HG02759 (cell line): ENCODE measurements around the gene LYRM4.
"Not testable (repeated sequence)": the region's sequence is repeated elsewhere in the genome, so short reads cannot be mapped to it uniquely, and the experiment has no call there.

Experiments used
- ATAC-seq: cut with Tn5 transposase; IDR thresholded peaks from one replicate; pipeline ENCODE4 v1.9.1; 2021; ENCODE audit warnings: mild to moderate bottlenecking, moderate library complexity; ENCODE audit not compliant: unreplicated experiment

Gene LYRM4

GRCh38 chr6:5125152-5126006 lies 135.4 kb downstream of the LYRM4 start:
- ATAC-seq, result no peak

DNA sequence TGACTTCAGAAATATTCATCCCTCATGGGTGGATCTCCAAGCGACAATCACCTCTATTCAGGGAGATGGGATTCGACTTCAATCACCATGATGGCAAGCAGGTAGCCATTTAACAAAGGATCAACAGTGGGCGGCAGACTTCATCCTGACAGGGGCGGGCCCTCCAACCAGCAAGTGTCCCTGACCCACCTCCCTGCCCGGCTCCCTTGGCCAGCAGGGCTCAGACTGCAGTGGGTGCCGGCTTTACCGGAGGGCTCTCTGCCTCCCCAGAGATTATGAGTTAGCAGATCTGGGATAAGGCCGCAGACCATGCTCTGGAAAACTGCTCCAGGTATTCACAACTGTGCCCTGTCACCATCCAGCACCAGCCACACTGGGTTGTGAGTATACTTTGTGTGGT lies 136.2 kb downstream of the LYRM4 start:
- ATAC-seq, result no peak

GRCh38 chr6:5123296-5124143 lies 137.2 kb downstream of the LYRM4 start:
- ATAC-seq, result no peak

- ATAC-seq, result no peak
These were observed 138.1 kb downstream of the LYRM4 start for GRCh38 chr6:5122504-5123112.

DNA sequence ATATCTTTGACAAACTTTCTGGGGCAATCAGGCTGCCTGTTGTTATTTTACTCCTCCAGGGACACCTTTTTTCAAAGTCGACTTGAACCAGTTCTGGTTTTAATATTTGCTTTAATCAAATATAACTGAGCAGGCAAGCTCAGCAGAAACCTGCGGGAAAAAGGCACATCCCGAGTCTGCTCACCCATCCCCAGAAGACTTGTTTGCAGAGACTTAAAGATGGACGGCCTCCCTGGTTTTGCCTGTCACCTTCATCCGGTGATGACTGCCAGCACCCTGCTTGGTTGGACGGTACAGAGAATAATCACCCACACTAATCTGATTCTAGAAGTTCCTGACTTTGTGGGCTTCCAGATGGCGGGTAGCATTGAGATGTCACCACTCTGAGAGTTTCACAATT lies 138.8 kb downstream of the LYRM4 start:
- ATAC-seq, result no peak

DNA sequence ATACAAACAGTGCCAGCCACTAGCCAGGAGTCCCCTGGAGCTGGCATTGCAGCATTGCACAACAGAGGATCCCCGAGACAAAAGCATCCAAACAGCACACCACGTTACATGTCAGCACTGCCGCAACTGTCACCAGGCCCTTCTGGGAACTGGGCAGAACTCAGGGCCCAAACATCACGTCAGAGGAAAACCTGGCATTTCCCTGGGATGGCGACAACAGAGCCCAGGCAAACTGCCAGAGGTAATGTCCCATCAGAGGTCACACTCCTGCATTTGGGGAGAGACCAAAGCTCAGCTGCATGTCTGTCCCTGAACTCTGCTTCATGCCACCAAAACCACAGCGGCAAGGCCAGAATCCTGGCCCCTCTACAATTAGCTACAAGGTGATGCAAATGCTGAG lies 139.3 kb downstream of the LYRM4 start:
- ATAC-seq, result no peak

DNA sequence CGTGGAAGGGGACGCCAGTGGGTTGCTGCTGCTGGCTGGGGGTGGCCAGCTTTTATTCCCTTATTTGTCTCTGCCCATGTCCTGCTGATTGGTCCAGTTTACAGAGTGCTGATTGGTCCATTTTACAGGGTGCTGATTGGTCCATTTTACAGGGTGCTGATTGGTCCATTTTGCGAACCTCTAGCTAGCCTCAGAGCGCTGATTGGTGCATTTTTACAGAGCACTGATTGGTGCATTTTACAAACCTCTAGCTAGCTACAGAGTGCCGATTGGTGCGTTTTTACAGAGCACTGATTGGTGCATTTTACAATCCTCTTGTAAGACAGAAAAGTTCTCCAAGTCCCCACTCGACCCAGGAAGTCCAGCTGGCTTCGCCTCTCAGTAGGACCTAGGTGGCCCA lies 140.2 kb downstream of the LYRM4 start:
- ATAC-seq, result not testable (repeated sequence)

- ATAC-seq, result no peak
These were observed 140.7 kb downstream of the LYRM4 start for GRCh38 chr6:5120011-5120410.

GRCh38 chr6:5119090-5119951 lies 141.4 kb downstream of the LYRM4 start:
- no peak for ATAC-seq

DNA sequence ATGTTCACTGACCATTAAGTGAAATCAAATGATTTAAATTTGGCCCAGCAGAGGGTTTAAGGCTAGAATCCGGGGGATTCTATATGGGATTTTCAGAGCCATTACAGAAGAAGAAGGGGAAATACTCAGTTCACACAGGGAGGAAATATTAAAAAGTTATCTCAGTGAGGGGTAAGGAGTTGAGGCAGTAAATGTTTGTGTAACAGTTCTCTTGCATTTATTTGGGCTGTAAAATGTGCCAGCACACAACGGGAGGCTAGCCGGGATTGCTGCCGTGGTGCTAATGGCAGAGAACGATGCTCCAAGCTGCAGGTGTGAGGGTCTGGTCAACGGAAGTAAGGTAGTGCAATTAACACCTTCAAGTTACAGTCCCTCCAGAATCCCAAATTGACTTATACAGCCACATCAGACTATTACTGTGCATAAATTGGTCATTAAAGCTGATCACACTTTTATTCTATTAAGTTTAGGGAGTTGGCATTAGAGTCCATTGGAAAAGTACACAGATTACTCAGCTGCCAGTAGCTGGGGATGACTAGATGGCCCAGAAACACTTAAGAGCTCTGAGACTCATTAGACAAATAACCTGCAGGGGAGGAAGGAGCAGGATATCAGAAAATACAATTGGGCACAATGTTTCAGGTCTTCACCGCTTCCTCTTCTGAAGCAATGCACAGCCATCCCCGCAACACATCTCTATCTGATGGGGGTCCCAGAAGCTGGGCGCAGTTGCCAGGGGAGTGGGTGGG lies 144.3 kb downstream of the LYRM4 start:
- no peak for ATAC-seq

DNA sequence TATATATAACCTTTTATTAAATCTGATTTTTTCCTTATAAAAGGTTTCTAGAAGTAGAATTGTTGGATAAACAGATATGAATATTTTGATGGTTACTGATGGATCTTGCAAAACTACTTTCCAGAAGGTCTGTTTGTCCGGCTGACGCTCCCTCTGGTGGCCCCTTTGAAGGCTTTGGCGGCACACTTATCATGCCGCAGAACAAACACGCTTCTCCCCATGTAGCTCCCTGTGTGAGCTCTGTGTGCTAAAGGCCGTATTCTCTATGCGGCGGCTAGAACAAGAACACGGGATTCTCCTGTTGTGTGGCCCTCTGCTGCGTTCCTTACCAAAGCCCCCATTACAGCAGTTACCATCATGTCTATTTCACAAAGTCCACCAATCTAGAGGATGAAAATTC lies 145.6 kb downstream of the LYRM4 start:
- no peak for ATAC-seq

- no peak for ATAC-seq
These were observed 147.7 kb downstream of the LYRM4 start for GRCh38 chr6:5113096-5113495.

GRCh38 chr6:5112066-5112799 lies 148.5 kb downstream of the LYRM4 start:
- ATAC-seq, result no peak

- no peak for ATAC-seq
These were observed 149.1 kb downstream of the LYRM4 start for GRCh38 chr6:5111626-5112025.

DNA sequence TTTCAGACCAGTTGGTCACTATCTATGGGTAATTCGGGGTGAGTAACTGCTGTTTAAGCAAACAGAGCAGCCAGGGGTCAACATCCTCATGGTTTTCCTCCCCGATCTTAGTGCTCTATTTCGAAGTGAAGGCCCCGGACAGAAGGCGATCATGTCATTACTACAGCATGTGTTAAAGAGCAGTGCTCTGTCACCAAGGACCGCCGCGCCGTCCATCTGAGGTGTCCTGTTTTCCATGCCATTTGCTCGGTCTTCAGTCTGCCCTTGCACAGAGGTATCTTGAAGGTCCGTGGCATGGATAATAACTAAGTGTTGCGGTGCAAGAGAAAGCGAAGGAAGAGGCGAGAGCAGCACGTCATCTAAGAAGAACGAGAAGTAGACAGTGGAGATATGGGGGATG lies 150.5 kb downstream of the LYRM4 start:
- no peak for ATAC-seq

DNA sequence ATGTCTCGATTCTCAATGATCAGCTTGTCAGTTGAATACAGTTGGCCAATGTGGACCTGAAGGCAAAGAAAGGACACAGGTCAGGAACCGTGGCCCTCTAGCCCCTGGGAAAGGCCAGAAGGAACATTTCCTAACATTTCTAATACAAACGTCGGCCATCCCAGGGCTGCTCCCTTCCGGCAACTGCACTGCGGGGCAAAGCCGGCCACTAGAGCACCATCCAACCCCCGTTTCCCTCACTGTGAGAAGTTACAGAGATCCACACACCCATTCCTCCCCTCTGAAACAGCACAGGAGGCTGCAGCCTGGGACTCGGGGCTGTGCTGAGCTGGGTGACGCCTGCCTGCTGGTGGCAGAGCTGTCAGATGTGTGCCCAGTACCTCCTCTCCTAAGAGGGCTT lies 151.3 kb downstream of the LYRM4 start:
- ATAC-seq, result no peak

DNA sequence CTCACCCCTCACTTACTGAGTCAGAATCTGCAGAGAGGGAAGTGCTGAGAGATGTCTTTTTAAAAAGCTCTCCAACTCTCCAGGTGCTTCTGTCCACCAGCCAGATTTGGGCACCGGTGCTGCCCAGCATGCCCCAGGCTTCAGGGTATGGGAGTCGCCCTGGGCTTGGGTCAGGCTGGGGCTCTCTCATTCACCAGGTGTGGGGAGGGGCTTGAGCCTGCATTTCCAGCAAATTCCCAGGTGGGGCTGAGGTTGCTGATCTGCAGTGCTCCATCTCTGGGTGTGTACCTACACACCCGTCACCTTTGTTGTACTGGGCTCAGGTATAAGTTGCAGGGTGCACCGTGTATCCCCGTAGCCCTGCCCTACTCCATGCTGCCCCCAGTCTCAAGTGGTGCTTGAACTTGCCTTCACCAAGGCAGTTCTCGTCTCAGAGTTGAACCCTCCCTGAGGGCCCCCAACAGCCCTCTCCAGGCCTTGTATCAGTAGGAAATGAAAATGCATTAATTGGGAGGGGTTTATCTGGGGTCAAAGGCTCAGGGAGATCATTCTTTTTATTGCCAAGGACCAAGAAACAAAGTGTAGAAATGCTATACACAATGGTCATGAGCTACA lies 152.1 kb downstream of the LYRM4 start:
- no peak for ATAC-seq

DNA sequence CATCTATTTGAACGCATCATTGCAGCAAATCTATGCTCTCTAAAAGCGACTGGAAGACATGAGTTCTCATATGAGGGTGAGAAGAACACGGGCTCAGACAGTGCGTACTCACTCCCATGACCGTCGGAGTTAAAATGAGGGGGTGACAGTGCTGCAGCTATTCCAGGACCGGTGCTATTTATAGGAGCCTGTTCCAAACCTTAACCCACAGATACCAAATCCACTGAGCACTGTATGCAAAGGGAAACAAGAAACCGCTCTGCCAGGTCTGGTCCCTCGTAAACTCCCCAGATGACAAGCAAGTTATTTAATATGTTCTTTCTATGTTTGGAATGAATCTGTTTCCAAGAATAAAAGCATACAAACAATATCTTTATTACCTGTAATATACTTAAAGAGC lies 152.7 kb downstream of the LYRM4 start:
- ATAC-seq, result no peak

GRCh38 chr6:5107341-5107740 lies 153.4 kb downstream of the LYRM4 start:
- no peak for ATAC-seq
